Measurements from ENCODE around the gene PCAT6.
A peak's percentile ranks its signal among the peaks of the same experiment; 100 is the strongest.
"Not testable (repeated sequence)": the region's sequence is repeated elsewhere in the genome, so short reads cannot be mapped to it uniquely, and the experiment has no call there.

Gene PCAT6

DNA sequence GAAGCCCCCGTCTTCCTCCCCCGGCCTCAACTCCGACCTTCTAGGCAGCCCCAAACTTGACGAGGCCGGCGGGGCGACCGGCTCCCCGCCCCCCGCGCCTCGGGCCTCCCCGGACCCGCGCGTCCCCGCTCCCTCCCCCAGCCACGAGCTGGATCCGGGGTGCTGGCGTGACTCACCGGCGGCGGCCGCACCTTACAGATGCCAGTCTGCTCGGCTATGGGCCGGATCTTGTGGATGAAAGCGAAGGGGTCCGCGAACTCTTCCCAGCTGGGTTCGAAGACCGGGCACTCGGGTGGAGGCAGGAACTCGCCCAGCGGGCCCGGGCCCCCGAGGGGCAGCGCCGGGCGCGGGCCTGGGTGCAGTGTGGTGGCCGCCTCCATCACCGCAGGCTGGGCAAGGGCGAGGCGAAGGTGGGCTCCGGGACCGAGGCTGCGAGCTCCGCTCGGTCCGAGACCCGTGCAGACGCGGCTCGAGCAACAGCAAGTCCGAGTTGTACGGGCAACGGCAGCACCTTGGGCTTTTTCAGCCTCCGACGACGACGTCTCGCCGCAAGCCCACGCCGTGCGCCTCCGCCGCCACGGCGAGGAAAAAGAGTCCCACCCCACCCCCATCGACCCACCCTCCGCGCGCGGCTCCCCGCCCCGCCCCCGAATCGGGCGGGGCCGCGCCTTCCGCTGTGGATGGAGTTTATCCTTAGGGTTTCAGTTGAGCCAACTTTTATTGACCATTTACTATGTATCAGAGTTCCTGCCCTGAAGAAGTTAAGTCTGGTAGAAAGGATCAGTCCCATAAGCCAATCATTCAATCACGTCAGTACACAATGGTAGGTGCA is 2.6 kb upstream of the PCAT6 start, which contains the start of gene KDM5B:
Gene KDM5B, minus strand, starts transcription at position 496 of the 832 bp plus-strand sequence. Its CDS starts 116 bp downstream, at position 380.
- peak; percentile 84 for DNase-seq

DNA sequence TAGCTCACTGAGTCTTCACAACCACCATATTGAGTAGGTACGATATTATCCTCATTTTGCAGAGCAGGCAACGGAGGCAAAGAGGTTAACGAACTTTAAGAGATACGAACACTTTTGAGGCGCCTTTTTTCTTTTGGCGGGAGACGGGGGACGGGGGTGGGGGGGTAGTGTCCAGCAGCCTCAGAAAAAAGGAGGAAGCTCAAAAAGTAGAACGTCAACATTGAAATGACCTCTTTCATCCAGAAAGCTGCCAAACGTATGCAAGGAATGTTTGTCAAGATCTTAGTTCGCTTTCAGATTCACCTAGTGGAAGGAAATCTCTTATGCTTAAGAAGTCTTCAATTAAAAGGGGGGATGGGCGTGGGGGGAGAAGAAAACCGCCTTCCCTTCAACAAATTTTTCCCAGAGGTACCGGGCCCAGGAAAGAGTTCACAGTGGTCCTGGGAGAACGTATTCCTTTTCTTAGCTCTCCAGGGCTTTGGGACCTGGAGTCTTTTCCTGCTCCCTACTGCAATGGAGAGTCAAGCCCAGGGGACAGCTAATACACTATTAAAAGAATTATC is 1.1 kb upstream of the PCAT6 start:
- DNase-seq: no peak

DNA sequence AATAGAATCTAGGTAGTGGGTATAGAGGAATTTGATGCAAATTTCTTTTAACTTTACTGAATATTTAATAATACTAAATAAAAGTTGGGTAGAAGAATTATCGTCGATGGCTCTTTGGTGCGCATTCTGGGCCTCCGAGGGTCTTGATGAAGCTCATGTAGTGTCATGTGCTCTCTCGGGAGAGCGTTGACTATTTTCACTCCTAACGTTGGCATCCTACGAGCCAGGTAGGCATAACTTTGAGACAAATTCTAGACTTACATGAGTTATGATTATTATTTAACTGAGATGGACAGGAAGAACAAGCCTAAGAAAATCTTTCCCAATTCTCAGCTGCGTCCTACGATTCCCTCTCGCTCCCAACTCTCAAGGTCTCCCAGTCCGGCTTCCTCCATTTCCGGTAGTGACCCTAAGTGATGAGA is 550 bp upstream of the PCAT6 start:
- DNase-seq: no peak

DNA sequence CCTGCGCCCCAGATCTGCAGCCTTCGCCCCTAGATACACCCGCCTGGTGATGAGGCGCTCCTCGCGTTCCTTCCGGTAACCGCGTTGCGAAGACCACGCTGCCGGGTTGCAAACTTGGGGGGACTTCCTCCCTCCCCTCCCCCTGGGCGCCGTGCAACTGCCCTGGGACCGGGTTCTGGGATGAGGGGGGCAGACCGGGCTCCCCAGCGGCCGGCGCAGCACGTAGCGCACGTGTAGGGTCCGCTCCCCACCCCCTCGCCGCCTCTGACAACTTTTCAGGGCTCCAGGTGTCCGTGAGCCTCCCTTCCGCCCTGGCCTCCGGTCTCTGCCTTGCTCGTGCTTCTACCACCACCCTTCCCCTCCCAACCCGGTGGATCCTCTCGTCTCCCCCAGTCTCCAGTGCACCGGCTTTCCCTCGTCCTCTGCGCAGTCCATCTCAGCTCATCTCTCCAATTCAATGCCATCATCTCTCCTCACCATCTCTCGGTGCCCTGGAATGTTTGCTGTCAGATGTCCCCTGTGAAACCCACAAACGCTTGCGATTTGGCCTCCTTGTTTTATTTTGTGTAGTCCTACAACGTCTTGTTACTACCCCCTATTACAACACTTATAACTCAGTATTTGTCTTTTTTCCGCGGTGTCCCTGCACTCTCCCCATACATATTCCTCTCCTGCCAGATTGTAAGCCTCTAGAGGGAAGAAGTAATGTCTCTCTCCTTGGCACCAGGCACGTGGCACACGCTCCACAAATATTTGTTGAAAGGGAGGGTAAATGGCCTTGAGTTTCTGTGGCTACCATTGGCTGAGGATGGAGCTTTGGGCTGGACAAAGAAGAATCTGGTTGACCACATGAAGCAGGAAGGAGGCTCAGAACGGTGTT is 782 bp downstream of the PCAT6 start:
- DNase-seq: peak; percentile 69

DNA sequence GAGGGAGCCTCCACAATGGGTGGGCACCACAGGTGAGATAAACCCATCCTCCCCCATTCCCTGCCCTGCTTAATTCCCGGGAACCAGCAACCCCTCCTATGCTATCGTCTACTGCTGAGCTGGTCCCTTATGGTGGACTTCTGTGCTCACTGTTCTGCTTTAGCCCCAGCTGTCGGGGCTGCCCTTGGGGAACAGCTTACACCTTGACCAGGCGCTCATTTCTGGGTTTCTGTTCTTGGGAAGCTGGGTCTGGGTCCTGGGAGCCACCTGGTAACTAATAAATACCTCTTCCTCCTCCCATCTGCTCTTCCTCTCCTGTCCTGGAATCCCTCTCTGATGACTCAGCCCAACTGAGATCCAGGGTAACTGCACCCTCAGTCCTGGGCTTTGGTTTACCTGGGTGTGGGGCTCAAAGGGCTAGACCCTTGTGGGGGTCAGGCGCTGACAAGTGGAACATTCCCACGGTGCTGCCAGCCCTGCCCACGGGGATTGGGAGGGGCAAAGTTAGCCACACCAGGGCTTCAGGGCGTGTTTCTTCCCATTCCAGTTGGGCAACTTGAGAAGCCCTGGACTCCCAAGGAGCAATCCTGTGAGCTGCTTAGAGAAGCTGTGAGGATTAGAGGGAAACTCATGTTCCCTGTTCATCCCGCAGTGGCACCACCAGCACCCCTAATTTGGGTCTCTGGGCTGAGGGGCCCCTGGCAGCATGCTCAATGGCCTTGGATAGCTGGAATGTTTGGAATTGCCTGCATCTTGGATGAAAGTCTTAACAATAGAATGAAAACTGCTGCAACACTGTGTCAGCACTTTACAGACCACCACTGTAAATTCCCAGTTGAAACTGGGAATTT is 1.6 kb downstream of the PCAT6 start:
- DNase-seq: no peak

DNA sequence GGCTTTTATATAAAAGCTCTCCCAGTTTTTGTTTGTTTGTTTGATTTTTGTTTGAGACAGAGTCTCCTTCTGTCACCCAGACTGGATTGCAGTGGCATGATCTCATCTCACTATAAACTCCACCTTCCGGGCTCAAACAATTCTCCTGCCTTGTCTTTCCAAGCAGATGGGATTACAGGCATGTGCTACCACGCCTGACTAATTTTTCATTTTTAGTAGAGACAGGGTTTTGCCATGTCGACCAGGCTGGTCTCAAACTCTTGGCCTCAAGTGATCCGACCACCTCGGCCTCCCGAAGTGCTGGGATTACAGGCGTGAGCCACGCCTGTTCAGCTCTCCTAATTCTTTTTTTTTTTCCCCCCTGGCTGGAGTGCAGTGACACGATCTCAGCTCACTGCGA is 4.4 kb downstream of the PCAT6 start:
- no peak for DNase-seq

DNA sequence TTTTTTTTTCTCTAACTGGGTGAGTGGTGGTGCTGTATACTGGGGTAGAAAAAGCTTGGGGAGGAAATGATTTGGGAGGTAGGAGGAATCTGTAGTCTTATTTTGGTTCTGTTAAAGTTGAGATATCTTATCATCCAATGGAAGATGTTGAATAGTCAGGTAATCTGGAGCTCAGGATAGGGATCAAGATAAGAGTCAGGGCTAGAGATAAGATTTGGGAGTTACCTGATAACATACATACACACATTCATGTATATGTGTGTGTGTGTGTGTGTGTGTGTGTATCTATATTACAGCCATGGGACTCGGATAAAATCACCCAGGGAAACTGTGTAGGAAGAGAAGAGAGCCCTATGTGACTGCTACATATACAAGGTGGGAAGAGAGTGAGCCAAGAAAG is 8.1 kb downstream of the PCAT6 start:
- no peak for DNase-seq

DNA sequence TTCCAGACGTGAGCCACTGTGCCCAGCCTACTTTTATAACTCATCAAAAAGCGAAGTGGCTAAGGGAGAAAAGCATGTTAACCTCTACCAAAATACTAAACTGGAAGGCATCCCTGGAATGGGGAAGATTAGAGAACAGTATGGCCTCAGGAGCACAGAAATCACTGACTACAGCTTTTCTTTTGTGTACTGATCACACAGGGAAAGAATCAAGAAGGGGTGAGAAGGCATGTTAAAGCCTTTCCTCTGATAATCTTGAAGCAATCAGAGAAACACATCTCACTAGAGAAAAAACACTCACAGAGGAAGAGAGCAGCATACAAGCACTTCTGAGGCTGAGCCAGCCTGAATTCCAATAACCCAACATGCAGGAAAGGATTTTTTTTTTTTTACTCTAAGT is 10.7 kb downstream of the PCAT6 start:
- no peak for DNase-seq

DNA sequence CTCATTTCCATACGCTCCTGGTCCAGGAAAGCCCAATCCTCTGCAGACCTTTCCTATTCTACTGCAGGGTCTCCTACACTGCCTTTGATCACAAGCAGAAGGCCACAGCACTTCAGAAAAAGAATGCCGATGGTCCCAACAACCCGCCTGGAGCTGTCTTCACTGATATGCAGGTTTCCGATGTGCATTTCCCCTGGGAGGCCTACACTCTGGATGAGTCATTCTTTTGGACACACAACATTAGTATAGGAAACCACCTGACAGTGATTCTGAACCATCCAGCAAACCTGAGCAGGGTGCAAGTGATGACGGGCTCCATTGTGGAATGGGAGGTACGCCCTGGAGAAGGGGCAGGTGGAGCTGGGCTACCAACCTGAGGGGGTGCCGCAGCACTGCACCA is 15.0 kb downstream of the PCAT6 start:
- DNase-seq: no peak

DNA sequence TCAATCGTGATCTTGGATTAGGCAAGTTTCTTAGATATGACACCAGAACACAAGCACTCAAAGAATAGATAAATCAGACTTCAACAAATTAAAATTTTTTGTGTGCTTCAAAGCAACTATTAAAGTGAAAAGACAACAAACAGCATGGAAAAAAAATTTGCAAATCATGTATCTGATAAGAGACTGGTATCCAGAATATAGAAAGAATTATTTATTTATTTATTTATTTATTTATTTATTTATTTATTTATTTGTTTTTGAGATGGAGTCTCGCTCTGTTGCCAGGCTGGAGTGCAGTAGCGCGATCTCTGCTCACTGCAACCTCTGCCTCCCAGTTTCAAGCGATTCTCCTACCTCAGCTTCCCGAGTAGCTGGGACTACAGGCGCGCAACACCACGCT is 18.5 kb downstream of the PCAT6 start:
- not testable (repeated sequence) for DNase-seq

DNA sequence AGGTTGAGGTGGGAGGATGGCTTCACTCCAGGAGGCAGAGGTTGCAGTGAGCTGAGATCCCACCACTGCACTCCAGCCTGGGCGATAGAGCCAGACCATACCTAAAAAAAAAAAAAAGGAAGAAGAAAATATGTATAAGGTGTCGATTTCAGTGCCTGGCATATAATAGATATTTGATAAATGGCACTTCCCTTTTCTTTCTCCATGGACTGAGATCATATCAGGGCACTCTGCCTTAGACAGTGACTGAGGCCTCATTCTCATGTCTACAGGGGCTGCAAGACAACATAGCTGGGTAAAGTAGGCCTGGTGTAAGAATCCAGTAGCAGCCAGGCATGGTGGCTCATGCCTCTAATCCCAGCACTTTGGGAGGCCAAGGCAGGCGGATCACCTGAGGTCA is 21.2 kb downstream of the PCAT6 start:
- no peak for DNase-seq

DNA sequence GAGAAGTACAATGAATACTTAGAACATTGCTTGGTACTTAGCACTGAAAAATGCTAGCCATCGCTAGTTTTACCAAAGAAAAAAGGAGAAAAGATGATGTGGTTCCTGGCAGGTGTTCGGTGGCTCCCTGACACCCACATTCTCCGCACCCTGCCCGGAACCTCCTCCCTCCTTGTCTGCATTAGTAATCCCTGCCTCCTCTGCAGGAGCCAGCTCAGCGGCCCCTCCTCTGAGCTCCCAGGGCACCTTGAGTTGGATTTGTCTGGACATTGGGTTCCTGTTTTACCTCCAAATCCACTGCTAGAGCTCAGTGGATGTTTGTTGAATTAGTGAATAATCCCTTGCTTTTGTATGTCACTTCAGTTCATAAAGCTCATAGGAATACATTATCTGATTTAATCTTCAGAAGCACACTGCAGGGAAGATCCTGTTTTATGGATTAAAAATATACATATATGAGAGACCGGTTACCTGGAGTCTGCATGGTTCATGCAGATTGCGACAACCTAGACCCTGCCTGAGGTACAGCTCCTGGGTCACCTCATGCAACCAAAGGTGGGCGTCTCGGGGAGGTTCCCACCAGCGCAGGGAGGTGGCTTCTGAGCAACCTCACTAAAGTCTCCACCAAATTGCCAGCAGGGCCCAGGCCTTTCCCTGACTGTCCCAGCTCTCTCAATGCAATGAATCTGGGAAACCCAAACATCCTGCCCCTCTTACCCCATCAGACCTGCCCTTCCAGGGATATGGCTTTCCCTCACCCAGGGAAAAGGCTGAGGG is 24.2 kb downstream of the PCAT6 start:
- DNase-seq: no peak

DNA sequence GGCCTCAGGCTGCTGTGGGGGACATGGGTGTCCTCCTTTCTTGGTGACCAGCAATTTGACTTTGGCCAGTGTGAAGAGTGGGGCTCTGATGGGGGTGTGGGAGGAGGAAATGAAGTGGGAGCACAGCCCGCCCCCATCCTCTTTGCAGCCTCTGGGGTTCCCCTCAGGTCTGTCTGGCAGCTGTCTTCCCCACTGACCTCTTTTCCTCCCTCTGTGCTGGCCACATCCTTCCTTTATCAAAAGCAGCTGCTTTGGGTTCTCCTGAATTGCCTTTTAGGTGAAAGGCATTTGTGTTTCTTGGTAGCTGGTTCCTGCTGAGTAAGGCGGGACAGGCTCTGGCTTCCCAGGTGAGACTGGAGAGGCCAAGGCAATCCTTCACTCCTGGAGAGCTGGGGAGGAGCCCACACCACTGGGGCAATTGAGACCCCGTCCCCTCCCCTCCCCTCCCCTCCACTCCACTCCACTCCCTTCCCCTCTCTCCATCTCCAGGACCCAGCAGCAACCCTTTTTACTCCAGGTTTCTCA is 24.9 kb downstream of the PCAT6 start:
- DNase-seq: no peak

DNA sequence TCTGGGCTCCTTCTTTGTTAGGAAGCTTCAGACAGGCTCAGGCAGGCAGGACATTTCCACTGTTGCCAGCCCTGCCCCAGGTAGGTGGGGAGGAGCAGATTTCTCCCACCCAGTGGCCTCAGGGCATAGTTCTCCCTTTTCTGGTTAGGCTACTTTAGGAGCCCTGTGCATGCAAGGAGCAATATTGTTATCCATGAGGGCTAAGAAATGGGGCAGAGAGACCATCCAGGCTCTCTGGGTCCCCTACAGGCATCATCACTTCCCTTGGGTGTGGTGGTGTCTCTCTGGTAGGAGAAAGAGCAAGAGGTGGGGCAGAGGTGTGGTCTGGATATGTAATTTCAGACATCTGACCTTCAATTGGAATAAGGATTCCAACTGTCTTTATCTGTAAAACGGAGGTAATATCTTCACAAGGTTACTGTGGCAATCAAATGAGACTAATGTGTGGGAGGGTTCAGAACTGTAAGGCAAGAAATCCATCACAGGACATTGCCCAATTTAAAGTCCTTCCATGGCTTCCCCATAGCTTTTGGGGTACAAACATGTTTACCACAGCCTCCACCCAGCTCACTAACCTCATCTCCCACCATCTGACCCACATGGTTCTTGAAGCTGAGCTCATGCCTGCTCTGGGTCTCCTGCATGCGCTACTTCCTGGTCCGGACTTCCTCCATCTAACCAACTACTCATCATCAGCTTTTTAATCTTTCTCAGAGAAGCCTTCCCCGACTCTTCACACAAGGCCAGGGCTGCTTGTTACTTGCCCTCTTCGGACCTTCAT is 26.1 kb downstream of the PCAT6 start:
- no peak for DNase-seq

DNA sequence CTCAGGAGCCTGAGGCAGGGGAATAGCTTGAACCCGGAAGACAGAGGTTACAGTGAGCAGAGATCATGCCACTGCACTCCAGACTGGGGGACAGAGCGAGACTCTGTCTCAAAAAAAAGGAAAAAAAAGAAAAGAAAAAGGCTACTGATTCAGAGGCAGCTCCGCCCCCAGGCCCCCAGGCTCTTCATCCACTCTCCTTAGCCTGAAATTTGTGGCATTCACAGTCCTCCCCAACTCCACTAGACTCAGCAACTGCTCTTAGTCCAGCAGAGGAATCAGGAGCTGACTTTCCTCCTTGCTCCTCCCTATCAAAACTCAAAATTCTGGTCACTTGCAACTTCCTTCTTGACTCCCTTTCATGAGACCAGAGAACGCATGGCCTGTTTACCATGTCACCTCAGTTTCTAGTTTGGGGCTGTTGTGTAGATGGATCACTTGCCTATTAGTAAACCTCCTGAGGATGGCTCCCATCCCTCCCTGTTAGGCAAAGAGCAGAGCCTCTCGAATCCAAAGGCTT is 27.1 kb downstream of the PCAT6 start:
- no peak for DNase-seq

DNA sequence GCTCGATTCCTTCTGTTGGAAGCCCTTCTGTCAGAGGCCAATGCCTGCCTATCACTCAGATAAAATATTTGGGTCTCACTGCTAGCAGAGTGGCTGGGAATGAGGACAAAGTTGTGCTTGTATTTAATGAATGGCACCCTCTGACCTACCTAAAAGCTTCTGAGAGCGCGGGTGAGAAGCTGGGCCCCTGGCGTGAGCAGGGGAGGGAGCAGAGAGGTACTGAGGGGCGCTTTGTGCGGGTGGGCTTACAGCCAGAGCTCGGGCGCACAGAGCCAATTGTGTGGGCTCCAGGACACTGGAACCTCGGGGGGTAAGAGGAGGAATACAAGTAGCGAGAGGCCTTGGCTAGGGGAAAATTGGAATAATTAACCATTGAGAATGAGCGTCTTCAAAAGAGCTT is 32.3 kb downstream of the PCAT6 start:
- DNase-seq: no peak

DNA sequence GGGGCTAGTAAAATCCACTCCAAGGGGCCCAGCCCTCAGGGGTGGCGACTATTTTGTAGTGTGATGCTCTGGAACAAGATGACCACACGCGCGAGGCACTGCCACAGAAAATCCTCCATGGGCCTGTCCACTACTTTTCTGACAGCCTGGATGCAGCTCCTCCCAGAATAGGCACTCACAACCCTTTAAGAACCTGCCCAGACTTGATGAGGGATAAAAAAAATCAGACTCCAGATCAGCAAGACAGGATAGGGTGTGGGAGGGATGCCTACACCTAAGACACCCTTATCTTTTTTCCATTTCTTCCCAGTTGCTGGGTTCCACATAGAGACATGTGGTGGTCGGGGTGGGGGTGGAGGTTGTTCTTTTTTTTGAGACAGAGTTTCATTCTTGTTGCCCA is 33.5 kb downstream of the PCAT6 start:
- DNase-seq: no peak

DNA sequence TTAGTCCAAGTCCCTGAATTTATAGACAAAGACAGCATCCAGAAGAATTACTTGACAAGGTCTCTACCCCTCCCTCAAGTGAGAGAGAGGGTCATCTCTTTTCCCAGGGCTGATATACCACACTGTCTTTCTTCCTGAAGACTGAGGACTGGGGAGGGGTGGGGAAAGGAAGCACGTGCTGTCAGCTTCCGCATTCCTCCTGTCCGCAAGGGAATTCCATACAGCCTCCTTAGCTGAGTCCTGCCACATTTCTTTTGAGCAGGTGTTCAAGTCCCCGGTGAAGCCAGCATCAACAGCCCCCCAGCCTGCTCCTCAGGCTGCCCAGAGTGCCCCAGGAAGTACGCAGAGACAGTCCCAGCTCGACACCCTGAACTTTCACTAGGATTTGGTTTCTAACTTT is 34.2 kb downstream of the PCAT6 start:
- DNase-seq: no peak

DNA sequence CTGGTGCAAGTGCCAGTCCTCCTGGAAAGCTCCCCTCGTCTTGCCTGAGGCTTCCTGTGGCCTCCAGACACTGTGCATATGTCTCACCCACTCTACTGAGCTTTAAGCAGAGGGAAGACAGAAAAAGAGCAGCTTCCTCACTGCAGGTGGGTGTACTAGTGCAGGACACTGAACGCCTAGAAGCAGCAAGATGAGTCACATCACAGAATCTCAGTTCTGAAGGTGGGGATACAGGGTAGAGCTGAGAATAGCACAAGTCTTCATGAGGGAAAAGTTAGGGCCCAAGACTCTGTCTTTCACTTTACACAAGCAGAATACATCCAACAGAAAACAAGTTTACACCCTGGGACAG is 37.4 kb downstream of the PCAT6 start:
- DNase-seq: no peak

DNA sequence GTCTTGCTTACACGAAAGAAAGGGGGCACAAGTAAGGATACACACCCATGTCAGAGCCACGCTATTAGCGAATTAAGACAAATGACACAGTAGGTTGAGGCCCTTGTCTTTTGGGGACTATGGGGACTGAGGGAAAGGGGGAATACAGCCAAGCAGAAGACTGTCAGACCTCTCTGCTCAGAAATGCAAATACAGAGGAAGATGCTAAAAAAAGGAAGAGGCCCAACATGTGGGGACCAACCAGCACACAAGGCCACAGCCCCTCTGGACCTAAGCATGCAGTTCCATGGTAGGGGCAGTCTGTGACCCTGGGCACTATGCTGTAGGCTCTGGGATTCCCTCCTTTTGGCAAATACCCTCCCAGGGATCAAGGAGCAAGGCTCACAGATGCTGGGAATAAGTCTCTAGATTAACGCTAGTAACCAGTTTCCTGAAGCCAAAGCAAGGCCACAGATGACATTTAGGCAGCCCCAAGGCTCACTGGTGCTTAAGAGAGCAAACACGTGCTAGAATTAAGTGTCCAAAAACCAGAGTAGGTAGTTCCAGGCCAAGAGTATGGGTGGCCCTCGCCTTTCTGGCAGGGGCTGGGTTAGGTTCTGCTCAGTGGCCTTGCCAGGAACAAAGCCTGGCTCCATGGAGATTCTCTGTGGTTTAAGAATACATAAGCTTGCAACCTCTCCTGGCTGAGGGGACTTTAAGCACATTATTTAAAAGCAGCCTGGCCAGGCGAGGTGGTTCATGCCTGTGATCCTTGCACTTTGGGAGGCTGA is 40.0 kb downstream of the PCAT6 start:
- no peak for DNase-seq

Data from activated CD8-positive, alpha-beta memory T cell treated with anti-CD3 and anti-CD28 coated beads for 24 hours (primary cell).